Measurements from ENCODE around the gene CENPP.

Gene CENPP

GRCh38 chr9:92598382-92598781 is 272.6 kb downstream of the CENPP start:
- DNase-seq (ENCODE audit: low spot score): no peak

DNA sequence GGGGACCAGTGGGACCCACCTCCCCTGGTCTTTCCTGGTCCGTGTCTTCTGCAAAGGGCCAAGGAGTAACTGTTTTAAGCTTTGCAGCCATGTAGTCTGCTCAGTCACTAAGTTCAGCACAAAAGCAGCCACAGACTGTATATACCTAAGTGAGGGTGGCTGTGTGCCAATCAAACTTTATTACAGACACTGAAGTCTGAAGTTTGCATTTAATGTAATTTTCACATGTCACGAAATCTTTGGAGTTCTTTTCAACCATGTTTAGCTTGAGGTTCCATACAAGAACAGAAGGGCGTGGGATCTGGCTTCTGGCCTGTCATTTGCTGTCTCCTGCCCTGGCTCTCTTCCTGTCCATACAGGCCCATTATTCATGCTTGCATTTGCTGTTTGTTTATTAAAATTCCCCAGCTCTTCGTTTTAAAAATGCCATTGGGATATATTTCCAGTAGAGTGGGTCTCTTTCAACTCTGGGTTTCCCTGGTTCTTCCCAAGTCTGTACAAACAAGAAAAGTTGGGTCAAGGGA is 274.2 kb downstream of the CENPP start:
- DNase-seq (ENCODE audit: low spot score): no peak

DNA sequence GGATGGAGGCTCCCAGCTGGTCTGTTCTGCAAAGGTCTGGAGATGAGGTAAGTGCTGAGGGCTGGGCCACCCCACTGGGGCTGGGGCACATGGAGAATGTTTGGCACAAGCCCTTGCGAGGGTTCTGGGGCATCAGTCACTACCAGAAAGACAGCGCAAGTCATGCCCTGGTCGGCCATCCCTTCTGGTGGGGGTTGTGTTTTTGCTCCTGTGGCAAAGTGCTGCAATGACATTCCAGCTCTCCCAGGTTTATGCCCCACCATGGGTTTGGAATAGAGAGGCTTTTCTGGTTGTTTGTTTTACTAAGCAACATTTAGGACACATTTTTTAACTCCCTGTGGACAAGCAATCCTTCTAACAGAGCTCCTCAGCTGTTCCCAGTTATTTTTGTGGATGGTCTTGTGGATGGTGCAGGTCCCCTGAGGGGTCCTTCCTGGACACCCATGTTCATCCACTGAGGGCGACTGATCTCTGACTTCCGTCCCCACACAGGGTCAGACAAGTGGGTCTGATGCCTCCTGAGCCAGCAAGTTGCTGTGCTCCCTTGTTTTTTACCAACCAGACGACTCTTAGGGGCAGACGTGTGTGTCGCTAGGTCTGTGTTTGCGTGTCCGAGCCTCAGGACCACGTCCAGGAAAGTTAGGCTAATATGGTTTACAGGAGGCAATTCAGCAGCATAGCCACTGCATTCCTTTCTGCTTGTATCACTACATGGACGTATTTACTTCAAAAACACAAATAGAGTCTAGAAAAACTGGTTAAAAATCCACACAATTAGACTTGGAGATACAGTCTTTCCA is 274.9 kb downstream of the CENPP start:
- DNase-seq (ENCODE audit: low spot score): no peak

GRCh38 chr9:92601451-92601850 is 275.7 kb downstream of the CENPP start:
- DNase-seq (ENCODE audit: low spot score): no peak

GRCh38 chr9:92602413-92602812 is 276.7 kb downstream of the CENPP start:
- DNase-seq (ENCODE audit: low spot score): no peak

- DNase-seq (ENCODE audit: low spot score): no peak
Measured at GRCh38 chr9:92603100-92603499, 277.3 kb downstream of the CENPP start.

DNA sequence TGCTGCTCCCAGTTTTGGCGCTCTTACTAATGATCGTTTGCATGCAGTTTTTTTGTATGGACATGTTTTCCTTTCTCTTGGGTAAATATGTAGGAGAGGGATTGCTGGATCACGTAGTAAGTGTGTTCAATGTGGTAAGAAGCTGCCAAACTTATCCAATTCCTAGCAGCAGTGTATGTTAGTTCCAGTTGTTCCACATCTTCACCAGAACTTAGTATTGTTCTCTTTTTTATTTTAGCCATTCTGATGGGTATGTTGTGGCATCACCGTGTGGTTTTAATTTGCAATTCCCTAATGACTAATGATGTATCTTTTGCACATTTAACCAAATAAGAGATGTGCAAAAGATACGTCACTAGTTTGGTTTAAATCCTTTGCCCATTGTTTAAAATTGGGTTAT is 278.2 kb downstream of the CENPP start:
- DNase-seq (ENCODE audit: low spot score): no peak

DNA sequence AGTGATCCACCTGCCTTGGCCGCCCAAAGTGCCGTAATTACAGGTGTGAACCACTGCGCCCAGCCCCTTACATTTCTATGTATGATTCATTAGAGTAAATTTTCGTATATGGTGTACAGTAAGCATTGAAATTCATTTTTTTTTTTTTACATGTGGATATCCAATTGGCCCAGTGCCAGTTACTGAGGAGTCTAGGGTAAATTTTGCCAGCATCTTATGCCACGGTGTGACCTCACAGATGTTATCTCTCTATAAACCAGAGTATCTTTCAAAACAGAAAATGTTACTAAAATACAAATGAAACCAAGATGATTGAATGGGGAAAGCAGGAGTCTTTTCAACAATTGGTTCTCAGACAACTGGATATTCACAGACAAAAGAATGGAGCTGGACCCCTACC is 279.5 kb downstream of the CENPP start:
- DNase-seq (ENCODE audit: low spot score): peak; percentile 7

GRCh38 chr9:92607088-92607487 is 281.3 kb downstream of the CENPP start:
- no peak for DNase-seq (ENCODE audit: low spot score)

- DNase-seq (ENCODE audit: low spot score): no peak
Measured at GRCh38 chr9:92607773-92608172, 282.0 kb downstream of the CENPP start.

GRCh38 chr9:92608241-92608908 is 282.6 kb downstream of the CENPP start:
- no peak for DNase-seq (ENCODE audit: low spot score)

DNA sequence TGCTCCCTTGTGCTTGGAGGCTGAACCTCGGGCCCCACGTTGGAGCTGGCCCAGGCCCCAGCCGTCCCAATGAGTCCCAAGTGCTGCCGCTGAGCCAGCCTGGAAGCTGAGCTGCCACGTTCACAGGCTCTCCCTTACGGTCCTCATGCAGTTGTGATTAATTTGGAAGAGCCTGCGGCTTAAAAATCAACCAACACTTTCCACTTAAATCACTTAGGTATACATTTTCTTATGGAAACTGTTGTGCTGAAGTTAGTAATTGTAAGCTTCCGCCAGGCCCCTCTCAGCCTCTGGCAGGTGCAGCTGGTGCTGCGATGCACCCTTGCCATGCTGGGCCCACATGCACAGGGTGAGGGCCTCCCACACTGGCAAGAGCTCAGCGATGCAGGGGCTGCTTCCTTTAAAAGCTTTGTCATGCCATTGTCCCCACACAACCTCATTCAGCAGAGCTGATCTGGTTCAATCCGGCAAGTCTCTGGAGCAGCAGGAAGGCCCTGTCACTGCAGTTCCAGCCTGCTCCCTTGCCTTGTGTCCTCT is 283.2 kb downstream of the CENPP start:
- no peak for DNase-seq (ENCODE audit: low spot score)

- no peak for DNase-seq (ENCODE audit: low spot score)
Measured at GRCh38 chr9:92610470-92611420, 285.0 kb downstream of the CENPP start.

DNA sequence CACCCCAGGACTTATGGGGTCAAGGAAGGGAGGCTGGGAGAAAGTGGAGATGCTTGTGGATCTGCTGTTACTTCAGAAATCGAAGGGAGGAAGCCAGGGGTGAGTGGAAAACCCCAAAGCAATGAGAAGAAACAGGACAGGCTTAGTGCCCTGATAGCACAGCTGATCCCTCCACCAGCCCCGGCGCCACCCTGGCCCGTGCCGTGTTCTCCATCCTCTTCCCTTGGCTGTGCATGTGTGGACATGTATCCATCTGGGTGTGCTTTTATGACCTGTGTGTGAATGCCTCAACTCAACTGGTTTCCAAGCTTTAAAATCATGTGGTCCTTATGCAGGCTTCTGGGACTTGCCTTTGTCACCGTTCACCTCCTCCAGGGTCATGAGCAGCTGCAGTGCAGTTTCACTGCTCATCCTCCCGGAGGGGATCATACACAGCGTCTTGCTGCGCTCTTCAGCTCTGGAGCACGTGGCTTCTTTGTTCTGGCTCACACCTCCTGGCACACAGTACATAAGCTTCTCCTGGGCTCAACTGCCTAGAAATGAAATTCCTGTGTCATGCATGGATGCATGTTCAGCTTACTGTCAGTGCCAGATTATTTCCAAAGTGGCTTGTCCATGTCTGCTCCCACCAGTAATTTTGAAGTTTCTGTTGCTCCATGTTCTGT is 286.0 kb downstream of the CENPP start:
- no peak for DNase-seq (ENCODE audit: low spot score)

GRCh38 chr9:92612292-92612691 is 286.5 kb downstream of the CENPP start:
- no peak for DNase-seq (ENCODE audit: low spot score)

DNA sequence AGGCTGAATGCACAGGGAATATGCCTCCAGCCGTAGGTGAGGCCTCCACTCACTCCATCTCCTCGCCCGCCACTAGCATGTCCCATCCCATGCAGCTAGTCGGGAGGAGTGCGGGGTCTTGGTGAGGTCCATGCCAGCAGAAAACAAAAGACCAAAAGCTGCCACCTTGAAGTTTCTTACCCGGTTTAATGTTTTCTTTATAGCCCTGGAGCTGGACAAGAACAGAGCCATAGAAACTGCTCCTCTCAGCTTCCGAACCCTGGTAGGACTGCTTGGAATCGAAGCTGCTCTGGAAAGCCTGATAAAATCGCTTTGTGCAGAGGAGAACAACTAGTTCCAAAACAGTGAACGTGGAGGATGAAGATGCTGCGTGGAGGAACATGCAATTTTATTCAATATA is 287.1 kb downstream of the CENPP start:
- no peak for DNase-seq (ENCODE audit: low spot score)

DNA sequence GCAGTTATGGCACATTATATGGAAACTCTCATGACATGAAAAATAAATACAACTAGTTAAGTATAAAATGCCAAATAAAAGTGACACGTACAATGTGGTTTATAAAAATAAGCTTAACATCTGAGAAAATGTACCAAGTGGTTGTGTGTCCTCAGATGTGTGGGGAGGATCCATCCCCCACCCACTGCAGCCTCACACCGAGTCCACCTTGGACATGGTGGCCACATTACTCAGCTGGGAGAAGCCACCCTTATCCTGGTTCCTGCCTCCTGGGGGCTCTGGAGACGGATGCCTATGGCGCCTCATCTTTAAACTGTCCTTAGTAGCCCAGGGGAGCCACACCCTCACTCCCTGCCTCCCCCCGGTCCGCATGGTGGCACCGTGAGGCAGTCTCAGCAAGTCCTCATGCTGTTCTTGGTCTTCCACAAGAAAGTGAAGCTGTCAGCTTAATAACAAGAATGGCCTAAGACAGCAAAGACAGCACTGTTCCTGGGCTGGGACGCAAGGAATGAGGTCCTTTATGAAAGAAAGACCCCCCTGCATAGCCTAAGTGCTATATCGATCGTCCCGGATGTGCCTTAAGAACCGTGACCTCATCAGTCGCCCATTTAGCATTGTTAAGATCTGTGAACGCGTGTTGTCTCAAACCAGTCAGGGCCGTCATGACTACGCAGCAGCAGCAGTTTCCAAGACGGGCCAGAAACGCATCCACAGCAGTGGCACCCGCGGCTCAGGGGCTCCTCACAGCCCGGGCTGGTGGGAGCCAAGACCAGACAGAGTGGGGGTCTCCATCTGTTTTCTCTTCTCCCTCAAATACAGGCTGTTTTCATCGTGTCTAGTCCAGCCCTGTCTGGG is 287.7 kb downstream of the CENPP start:
- DNase-seq (ENCODE audit: low spot score): no peak

DNA sequence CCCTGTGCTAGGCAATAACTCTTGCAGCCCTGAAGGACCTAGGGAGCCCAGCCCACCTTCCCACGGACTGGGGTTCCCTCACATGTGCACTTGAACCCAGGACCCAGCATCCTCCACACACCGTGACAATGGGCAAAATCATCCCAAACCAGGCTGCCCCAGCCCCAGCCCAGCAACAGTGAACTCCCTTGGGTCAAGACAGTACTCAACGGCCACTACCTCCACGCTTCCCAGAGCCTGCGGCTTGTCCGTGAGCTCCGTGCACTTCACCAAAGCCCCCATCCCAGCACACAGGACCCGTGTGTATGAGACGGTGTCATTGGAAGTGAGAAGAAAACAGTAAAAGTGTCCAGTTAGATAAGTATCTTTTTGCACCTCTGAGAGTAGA is 288.4 kb downstream of the CENPP start:
- DNase-seq (ENCODE audit: low spot score): no peak

DNA sequence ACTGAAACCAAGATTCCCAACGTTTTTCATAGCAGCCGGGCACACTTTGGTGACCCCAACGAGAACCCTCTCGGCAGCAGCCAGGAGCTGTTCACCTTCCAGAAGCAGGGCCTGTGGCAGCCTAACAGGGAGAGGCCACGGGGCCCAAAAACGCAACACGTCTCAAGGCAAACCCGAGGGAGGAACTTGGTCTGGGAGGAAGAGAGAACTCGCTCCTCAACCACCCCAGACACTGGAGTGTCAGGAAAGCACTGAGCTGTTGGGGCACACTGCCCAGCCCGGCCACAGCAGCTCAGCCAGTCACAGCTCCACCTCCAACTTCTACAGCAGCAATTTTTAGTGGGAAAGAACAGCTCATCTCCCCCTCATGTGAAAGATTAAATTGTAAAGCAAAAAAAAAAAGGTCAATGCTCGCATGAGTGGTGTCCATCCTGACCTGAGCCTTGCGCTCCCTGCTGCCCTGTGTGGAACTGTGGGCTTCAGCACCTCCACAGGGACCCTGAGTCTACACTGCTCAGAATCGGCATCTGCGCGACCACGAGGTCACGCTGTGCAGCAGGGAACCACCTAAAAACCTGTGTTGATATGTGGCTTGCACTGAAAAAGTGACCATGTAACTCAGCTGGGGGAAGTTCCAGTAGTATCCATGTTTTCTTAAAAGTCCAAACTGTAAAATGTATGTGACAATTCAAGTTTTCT is 289.2 kb downstream of the CENPP start:
- no peak for DNase-seq (ENCODE audit: low spot score)

GRCh38 chr9:92615790-92616189 is 290.0 kb downstream of the CENPP start:
- DNase-seq (ENCODE audit: low spot score): no peak

All from hematopoietic multipotent progenitor cell treated with erythropoietin and hydrocortisone succinate and interleukin-3 and kit ligand, for 15 days (in vitro differentiated cells).